AG04450 (cell line): ENCODE measurements around the gene TANC1. TPM values are rescaled to one million over a fixed set of nuclear protein-coding genes. Genes with fewer than 3 reads are reported as not detected.

Experiments
- CTCF ChIA-PET: fragments of 300-600, 350-600 bp; formaldehyde crosslinking; extraction: SDS; loops from one replicate; lab custom pipeline; 2022; ENCODE audit warnings: antibody characterized with exemption, inconsistent platforms; lab: Charles Lee
- POLR2A ChIA-PET: fragments of 350-600 bp; formaldehyde crosslinking; extraction: SDS; loops from one replicate; lab custom pipeline; 2021; ENCODE audit warnings: antibody characterized with exemption, inconsistent platforms; lab: Yijun Ruan, JAX
- DNase-seq: peaks from one replicate; pipeline ENCODE4 v3.0.0-alpha.2; 2011; ENCODE audit warnings: low read depth, low spot score
- H3K27ac ChIP-seq: one replicate; pipeline ENCODE4 v1.5.1; 2012; ENCODE audit warnings: low read depth, low read length, control low read depth
- H3K27me3 ChIP-seq: one replicate; pipeline ENCODE4 v1.6.0; 2012; ENCODE audit warnings: low read length; ENCODE audit not compliant: control insufficient read depth, insufficient read depth
- H3K4me3 ChIP-seq: 2 replicates; pipeline ENCODE4 v1.5.1; 2011; ENCODE audit warnings: mild to moderate bottlenecking, low read depth, low read length, control low read depth
- H3K9me3 ChIP-seq: 2 replicates; pipeline ENCODE4 v1.5.1; 2012; ENCODE audit warnings: low read length; ENCODE audit not compliant: control insufficient read depth, insufficient read depth
- polyA plus RNA-seq: library from polyadenylated mRNA; depleted of rRNA; stranded (reverse); fragments of >200 nt; gene quantifications from 2 replicates; pipeline ENCODE4 v1.2.3, GENCODE V29; 2011
- TF ChIP-seq, protein P1 (sequence below): IDR thresholded peaks from 2 replicates; pipeline ENCODE4 v1.5.1; 2011; ENCODE audit warnings: low read depth, low read length, control low read depth, inconsistent platforms

TANC1 gene
- polyA plus RNA-seq, 1 experiment = 28.0 TPM

DNA sequence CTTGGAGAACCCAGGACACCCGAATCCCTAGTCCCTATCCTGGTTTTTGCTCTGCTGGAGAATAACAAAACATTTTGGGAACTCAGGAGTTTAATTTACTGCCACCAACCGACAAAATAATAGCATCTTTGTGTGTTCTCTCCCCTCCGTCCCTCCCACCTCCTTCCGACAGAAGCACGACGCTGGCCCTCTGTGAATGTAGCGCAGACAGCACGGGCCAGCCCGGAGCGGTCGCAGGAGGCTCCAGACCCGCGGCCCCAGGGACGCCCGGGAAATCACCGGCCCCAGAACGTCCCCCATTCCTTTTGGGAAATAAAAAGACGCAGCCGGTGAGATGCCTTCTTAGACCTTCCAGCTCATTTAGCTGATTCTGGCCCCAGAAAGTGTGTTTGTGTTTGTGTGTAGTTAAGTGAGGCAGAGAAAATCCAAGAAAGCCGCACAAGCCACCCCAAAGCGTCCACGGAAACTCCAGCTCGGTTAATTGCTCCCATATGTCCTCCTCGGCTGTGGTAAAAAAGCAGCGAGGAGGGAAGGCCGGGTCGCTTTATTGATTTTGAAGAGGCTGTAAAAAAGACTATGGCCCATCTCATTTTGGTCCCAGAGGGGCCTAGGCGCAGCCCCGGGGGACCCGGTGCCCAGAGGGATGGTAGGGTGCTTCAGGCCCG, 577 bp upstream of the TANC1 start:
- CTCF ChIA-PET = interaction anchor here (1.6 to 2.0 kb wide), 2 partner anchors 150 to 151 kb away, joined by 4 to 5 read pairs; no protein-coding TSS in a partner anchor
- H3K27ac ChIP-seq = peak overlapping the region; percentile 88

DNA sequence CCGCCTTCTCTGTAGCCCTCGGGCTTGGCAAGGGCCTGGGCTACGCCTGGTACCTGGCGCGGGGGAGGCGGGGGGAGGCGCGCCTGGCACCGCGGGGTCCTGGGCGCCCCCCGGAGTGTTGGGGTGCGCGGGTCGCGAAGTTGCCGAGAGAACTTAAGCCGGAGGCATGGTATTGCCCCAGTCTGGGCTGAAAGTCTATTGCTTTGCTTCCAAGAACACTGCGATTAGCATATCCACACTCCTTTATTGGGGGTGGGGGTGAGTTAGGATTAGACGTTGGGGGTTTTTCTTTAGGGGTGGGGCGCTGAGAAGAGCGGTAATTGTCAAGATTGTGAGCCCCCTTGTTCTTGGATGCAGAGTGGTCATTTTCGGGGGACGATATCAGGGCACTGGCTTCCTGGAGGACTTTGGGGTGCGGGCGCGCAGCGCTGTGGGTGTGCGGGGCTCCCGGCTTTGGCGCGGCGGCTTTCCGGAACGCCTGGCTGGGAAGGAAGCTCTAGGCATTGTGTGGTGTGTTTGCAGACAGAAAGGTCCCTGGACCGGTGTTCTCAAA, 798 bp downstream of the TANC1 start:
- DNase-seq = no peak
- Histone ChIP-seq H3K27me3 (no peaks in the 10 kb centered on the region), H3K4me3 (peak overlapping the region; percentile 83), H3K9me3 (no peaks in the 10 kb centered on the region; the same call in 1 of the 2 replicates), H3K27ac (no peak overlapping the region)
- TF ChIP-seq, protein P1, sequence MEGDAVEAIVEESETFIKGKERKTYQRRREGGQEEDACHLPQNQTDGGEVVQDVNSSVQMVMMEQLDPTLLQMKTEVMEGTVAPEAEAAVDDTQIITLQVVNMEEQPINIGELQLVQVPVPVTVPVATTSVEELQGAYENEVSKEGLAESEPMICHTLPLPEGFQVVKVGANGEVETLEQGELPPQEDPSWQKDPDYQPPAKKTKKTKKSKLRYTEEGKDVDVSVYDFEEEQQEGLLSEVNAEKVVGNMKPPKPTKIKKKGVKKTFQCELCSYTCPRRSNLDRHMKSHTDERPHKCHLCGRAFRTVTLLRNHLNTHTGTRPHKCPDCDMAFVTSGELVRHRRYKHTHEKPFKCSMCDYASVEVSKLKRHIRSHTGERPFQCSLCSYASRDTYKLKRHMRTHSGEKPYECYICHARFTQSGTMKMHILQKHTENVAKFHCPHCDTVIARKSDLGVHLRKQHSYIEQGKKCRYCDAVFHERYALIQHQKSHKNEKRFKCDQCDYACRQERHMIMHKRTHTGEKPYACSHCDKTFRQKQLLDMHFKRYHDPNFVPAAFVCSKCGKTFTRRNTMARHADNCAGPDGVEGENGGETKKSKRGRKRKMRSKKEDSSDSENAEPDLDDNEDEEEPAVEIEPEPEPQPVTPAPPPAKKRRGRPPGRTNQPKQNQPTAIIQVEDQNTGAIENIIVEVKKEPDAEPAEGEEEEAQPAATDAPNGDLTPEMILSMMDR = no peak
- POLR2A ChIA-PET = interaction anchor here (0.5 to 1.8 kb wide), 9 partner anchors 9 to 1059 kb away, joined by 3 to 11 read pairs (median 4); no protein-coding TSS in a partner anchor
- CTCF ChIA-PET = interaction anchor here (0.6 to 2.0 kb wide), 3 partner anchors 20 to 150 kb away, joined by 3 to 7 read pairs (median 5); no protein-coding TSS in a partner anchor

More for the DNA sequence above, 577 bp upstream of the TANC1 start:
- Histone ChIP-seq H3K4me3 (peak overlapping the region; percentile 65), H3K27me3 (no peaks in the 10 kb centered on the region), H3K9me3 (no peaks in the 10 kb centered on the region; the same call in 1 of the 2 replicates)
- TF ChIP-seq, protein P1 = no peak
- POLR2A ChIA-PET = interaction anchor here (0.6 to 1.8 kb wide), 5 partner anchors 42 to 166 kb away, joined by 3 to 5 read pairs (median 3); no protein-coding TSS in a partner anchor
- DNase-seq = no peak

DNA sequence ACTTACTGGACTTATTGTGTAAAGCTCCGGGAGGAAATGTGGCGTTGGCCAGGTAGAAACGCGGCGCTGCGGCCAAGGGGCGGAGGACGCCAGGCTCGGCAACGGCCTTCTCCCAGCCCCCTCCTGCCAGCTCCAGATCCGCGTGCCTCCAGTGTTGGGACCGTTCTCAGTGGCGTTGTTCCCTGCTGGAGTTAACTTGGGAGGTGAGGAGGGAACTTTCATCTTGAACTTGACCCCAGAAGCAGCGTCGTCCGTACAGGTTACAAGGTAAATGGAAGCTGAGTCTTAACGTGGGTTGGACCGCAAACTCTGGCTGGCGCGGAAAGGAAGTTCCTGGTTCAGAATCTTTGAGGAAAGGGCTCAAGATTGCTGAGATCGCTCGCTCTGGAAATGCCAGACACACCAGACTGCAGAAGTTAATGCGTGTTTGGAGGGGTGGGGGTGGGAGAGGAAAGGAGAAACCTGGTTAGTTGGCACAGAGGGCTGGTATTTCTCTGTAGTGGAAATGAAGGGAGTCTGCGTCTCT, 1.3 kb downstream of the TANC1 start:
- H3K4me3 ChIP-seq = peak overlapping the region; percentile 83
- no peaks in the 10 kb centered on the region for H3K27me3 ChIP-seq
- DNase-seq = no peak
- no peaks in the 10 kb centered on the region; the same call in 1 of the 2 replicates for H3K9me3 ChIP-seq
- TF ChIP-seq, protein P1 = no peak
- ChIA-PET CTCF (interaction anchor here (0.6 to 1.7 kb wide), 2 partner anchors 20 to 149 kb away, joined by 3 to 7 read pairs; no protein-coding TSS in a partner anchor), POLR2A (interaction anchor here (0.6 to 1.4 kb wide), 4 partner anchors 86 to 1059 kb away, joined by 3 to 11 read pairs (median 4); no protein-coding TSS in a partner anchor)
- no peak overlapping the region for H3K27ac ChIP-seq

DNA sequence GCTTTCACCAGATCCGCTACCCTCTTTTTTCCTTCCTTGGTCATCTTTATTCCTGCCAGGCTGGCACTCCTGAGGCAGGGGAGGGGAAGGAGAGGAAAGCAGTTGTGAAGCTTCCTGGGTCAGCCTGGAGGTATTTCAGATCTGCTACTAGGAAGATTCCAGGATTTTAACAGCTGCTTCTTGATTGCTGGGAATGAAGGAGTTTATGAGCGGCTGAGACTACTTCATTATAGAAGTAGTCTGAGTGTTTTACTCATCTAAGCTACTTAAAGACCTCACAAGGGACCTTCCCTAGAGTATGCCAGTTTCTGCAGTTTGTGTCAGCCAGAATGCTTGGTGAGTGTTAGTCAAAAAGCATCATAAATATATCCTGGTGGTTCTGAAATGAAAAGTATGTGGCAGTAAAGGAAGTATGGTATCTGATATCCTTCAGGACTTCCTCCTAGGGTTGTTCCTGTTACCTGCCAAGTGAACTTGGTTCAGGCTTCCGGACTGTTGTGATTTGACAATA, 1.9 kb downstream of the TANC1 start:
- Histone ChIP-seq H3K4me3 (peak overlapping the region; percentile 83), H3K27ac (no peak overlapping the region), H3K9me3 (no peaks in the 10 kb centered on the region; the same call in 1 of the 2 replicates), H3K27me3 (no peaks in the 10 kb centered on the region)
- ChIA-PET POLR2A (interaction anchor here (0.7 to 1.4 kb wide), 3 partner anchors 85 to 148 kb away, joined by 4 to 11 read pairs (median 5); no protein-coding TSS in a partner anchor), CTCF (interaction anchor here (1.7 kb wide), 1 partner anchor 149 kb away, joined by 7 read pairs; no protein-coding TSS in a partner anchor)
- TF ChIP-seq, protein P1 = no peak
- DNase-seq = no peak
